ENCODE data around the gene PHB1.
"Not testable (repeated sequence)": the region's sequence is repeated elsewhere in the genome, so short reads cannot be mapped to it uniquely, and the experiment has no call there.

GRCh38 chr17:49418754-49419740, 4.4 kb upstream of the PHB1 start:
- not testable (repeated sequence) for TF ChIP-seq CTCF (conservative IDR thresholded peaks at IDR 0.05; ENCODE audit: low read depth, low read length); EZH2phosphoT487 (IDR thresholded peaks at IDR 0.05; ENCODE audit: borderline replicate concordance, low read length)
